ENCODE data around the gene ANKRD23. TPM values are rescaled to one million over a fixed set of nuclear protein-coding genes. Genes with fewer than 3 reads are reported as not detected.
"Not testable (repeated sequence)": the region's sequence is repeated elsewhere in the genome, so short reads cannot be mapped to it uniquely, and the experiment has no call there.

ANKRD23 gene
- total RNA-seq, 4 donors from 2014 or later: 7.4 to 14.0 (median 8.9) TPM

GRCh38 chr2:96809216-96809882, 34.5 kb downstream of the ANKRD23 start:
- no peaks in the 10 kb centered on the region for H3K27me3 ChIP-seq
- no peak overlapping the region for H3K27ac ChIP-seq
- H3K9me3 ChIP-seq: no peaks in the 10 kb centered on the region
- H3K4me1 ChIP-seq: peaks cover 0 to 41% (median 3%) of the 10 kb centered on the region in 4 donors
- no peak for TF ChIP-seq POLR2A (IDR thresholded peaks at IDR 0.05)
- TF ChIP-seq CTCF (IDR thresholded peaks at IDR 0.05): no peak
- no peak for DNase-seq
- H3K4me3 ChIP-seq: no peak overlapping the region
- peaks cover 0 to 29% (median 0%) of the 10 kb centered on the region in 3 donors for H3K36me3 ChIP-seq

GRCh38 chr2:96808176-96808837, 35.5 kb downstream of the ANKRD23 start:
- Histone ChIP-seq H3K4me1 (peaks cover 0 to 32% (median 3%) of the 10 kb centered on the region in 4 donors), H3K36me3 (peaks cover 0 to 33% (median 0%) of the 10 kb centered on the region in 3 donors), H3K27ac (peak overlapping the region in 2 of 4 donors; percentile 17 to 79), H3K9me3 (no peaks in the 10 kb centered on the region), H3K4me3 (no peak overlapping the region), H3K27me3 (no peaks in the 10 kb centered on the region)
- TF ChIP-seq POLR2A (IDR thresholded peaks at IDR 0.05) (no peak), CTCF (IDR thresholded peaks at IDR 0.05) (no peak)
- no peak for DNase-seq

- peak overlapping the region; percentile 29 to 81 (median 76) for H3K27ac ChIP-seq
These were observed 36.7 kb downstream of the ANKRD23 start for GRCh38 chr2:96807127-96807471.

GRCh38 chr2:96806468-96807126, 37.2 kb downstream of the ANKRD23 start:
- H3K4me3 ChIP-seq: peak overlapping the region in 1 of 4 donors; percentile 26
- no peaks in the 10 kb centered on the region for H3K27me3 ChIP-seq
- H3K36me3 ChIP-seq: peaks cover 0 to 48% (median 0%) of the 10 kb centered on the region in 3 donors
- no peaks in the 10 kb centered on the region for H3K9me3 ChIP-seq
- peak; percentile 44 to 70 (median 65) for DNase-seq
- peaks cover 0 to 18% (median 4%) of the 10 kb centered on the region in 4 donors for H3K4me1 ChIP-seq
- TF ChIP-seq CTCF (IDR thresholded peaks at IDR 0.05) (no peak), POLR2A (IDR thresholded peaks at IDR 0.05) (no peak)
- H3K27ac ChIP-seq: peak overlapping the region; percentile 29 to 81 (median 76)

More at GRCh38 chr2:96807127-96807471, 36.7 kb downstream of the ANKRD23 start:
- H3K4me1 ChIP-seq: peaks cover 0 to 22% (median 4%) of the 10 kb centered on the region in 4 donors
- TF ChIP-seq CTCF (IDR thresholded peaks at IDR 0.05) (no peak), POLR2A (IDR thresholded peaks at IDR 0.05) (no peak)
- peaks cover 0 to 45% (median 0%) of the 10 kb centered on the region in 3 donors for H3K36me3 ChIP-seq
- H3K9me3 ChIP-seq: no peaks in the 10 kb centered on the region
- no peaks in the 10 kb centered on the region for H3K27me3 ChIP-seq
- H3K4me3 ChIP-seq: peak overlapping the region in 1 of 4 donors; percentile 26
- no peak for DNase-seq

- H3K27me3 ChIP-seq, H3K9me3 ChIP-seq, H3K4me3 ChIP-seq: not testable (repeated sequence)
- Histone ChIP-seq H3K27ac (peak overlapping the region; percentile 29 to 81 (median 62)), H3K4me1 (peaks cover 0 to 20% (median 5%) of the 10 kb centered on the region in 4 donors), H3K36me3 (peaks cover 0 to 54% (median 0%) of the 10 kb centered on the region in 3 donors)
- DNase-seq: peak in 1 of 3 donors; percentile 4
These were observed 37.9 kb downstream of the ANKRD23 start for GRCh38 chr2:96805946-96806345.
